ENCODE data around the gene PLCG2. TPM values are rescaled to one million over a fixed set of nuclear protein-coding genes. Genes with fewer than 3 reads are reported as not detected.

Gene PLCG2
- total and polyA plus RNA-seq, 7 donors: 1.6 to 24.8 (median 3.6) TPM

GRCh38 chr16:82002831-82003230 is 223.7 kb downstream of the PLCG2 start:
- Histone ChIP-seq H3K27ac (no peak overlapping the region), H3K27me3 (no peaks in the 10 kb centered on the region), H3K4me1 (peaks cover 0 to 6% (median 4%) of the 10 kb centered on the region in 4 donors), H3K36me3 (peaks cover 0 to 9% (median 0%) of the 10 kb centered on the region in 4 donors), H3K4me3 (no peak overlapping the region), H3K9me3 (no peaks in the 10 kb centered on the region)
- TF ChIP-seq EP300 (IDR thresholded peaks at IDR 0.05) (no peak), CTCF (IDR thresholded peaks at IDR 0.05) (no peak)
- intact Hi-C loops (cut with DNase I): no loop called here
- no peak for DNase-seq
- WGBS, 2 donors: 77 to 89% methylated on average over 3 of the region's 3 CpGs

- 87 to 91% methylated on average over 5 of the region's 5 CpGs for WGBS, 2 donors
- no peaks in the 10 kb centered on the region for H3K4me1 ChIP-seq
- TF ChIP-seq CTCF (IDR thresholded peaks at IDR 0.05) (no peak), POLR2A (IDR thresholded peaks at IDR 0.05) (no peak), EP300 (IDR thresholded peaks at IDR 0.05) (no peak), POLR2AphosphoS5 (IDR thresholded peaks at IDR 0.05) (no peak)
- intact Hi-C loops (cut with DNase I): no loop called here
- H3K4me3 ChIP-seq: no peak overlapping the region
- DNase-seq: no peak
- no peaks in the 10 kb centered on the region for H3K9me3 ChIP-seq
- H3K36me3 ChIP-seq: peaks cover 0 to 5% (median 0%) of the 10 kb centered on the region in 4 donors
- H3K27ac ChIP-seq: no peak overlapping the region
- no peaks in the 10 kb centered on the region for H3K27me3 ChIP-seq
Observed at GRCh38 chr16:82004601-82005000, 225.5 kb downstream of the PLCG2 start.

GRCh38 chr16:82005027-82005830 is 226.1 kb downstream of the PLCG2 start:
- WGBS, 2 donors: 82 to 87% methylated on average over 6 of the region's 6 CpGs
- no peaks in the 10 kb centered on the region for H3K4me1 ChIP-seq
- intact Hi-C loops (cut with DNase I): no loop called here
- no peaks in the 10 kb centered on the region for H3K9me3 ChIP-seq
- H3K27ac ChIP-seq: no peak overlapping the region
- no peak overlapping the region for H3K4me3 ChIP-seq
- H3K36me3 ChIP-seq: no peaks in the 10 kb centered on the region
- H3K27me3 ChIP-seq: no peaks in the 10 kb centered on the region
- no peak for DNase-seq
- TF ChIP-seq CTCF (IDR thresholded peaks at IDR 0.05): no peak
- TF ChIP-seq POLR2A (IDR thresholded peaks at IDR 0.05): no peak
- TF ChIP-seq EP300 (IDR thresholded peaks at IDR 0.05): no peak
- no peak for TF ChIP-seq POLR2AphosphoS5 (IDR thresholded peaks at IDR 0.05)

- DNase-seq: no peak
- no peaks in the 10 kb centered on the region for H3K9me3 ChIP-seq
- TF ChIP-seq CTCF (IDR thresholded peaks at IDR 0.05) (no peak), POLR2A (IDR thresholded peaks at IDR 0.05) (no peak), POLR2AphosphoS5 (IDR thresholded peaks at IDR 0.05) (no peak), EP300 (IDR thresholded peaks at IDR 0.05) (no peak)
- H3K4me1 ChIP-seq: no peaks in the 10 kb centered on the region
- intact Hi-C loops (cut with DNase I): no loop called here
- no peaks in the 10 kb centered on the region for H3K36me3 ChIP-seq
- WGBS, 2 donors: 55 to 90% methylated on average over 5 of the region's 5 CpGs
- H3K27me3 ChIP-seq: no peaks in the 10 kb centered on the region
- no peak overlapping the region for H3K4me3 ChIP-seq
- H3K27ac ChIP-seq: no peak overlapping the region
Observed at GRCh38 chr16:82006036-82006435, 226.9 kb downstream of the PLCG2 start.

- WGBS, 2 donors: 94 to 96% methylated on average over 2 of the region's 2 CpGs
- no peak overlapping the region for H3K27ac ChIP-seq
- intact Hi-C loops (cut with DNase I): no loop called here
- no peak for DNase-seq
- H3K4me1 ChIP-seq: no peaks in the 10 kb centered on the region
- no peak for TF ChIP-seq CTCF (IDR thresholded peaks at IDR 0.05)
- TF ChIP-seq POLR2A (IDR thresholded peaks at IDR 0.05): no peak
- no peak for TF ChIP-seq POLR2AphosphoS5 (IDR thresholded peaks at IDR 0.05)
- H3K9me3 ChIP-seq: no peaks in the 10 kb centered on the region
- no peaks in the 10 kb centered on the region for H3K36me3 ChIP-seq
- H3K4me3 ChIP-seq: no peak overlapping the region
- no peaks in the 10 kb centered on the region for H3K27me3 ChIP-seq
Observed at GRCh38 chr16:82007189-82007588, 228.1 kb downstream of the PLCG2 start.
